A549 (cell line): ENCODE measurements around the gene SBF2. TPM values are rescaled to one million over a fixed set of nuclear protein-coding genes. Genes with fewer than 3 reads are reported as not detected.

Experiments used
- ATAC-seq, 2 experiments: fragments of 200-7000 bp in 1 of 2; fragments of >200 bp in 1 of 2; cut with Nextera tagmentation in 1 of 2; cut with Tn5 transposase in 1 of 2; 3 replicates each; pipeline versions ENCODE4 v1.8.0 to v1.9.1; 2018 to 2020; ENCODE audit warnings: mild to moderate bottlenecking in 1 of 2, moderate library complexity in 1 of 2
- CTCF ChIA-PET: fragments of 300-600 bp; sonication (Branson Sonifier 250); formaldehyde crosslinking; extraction: SDS; loops from one replicate; lab custom pipeline; 2021; ENCODE audit warnings: antibody characterized with exemption, inconsistent platforms; lab: Yijun Ruan, JAX
- POLR2A ChIA-PET: fragments of 350-600 bp; formaldehyde crosslinking; extraction: SDS; loops from one replicate; lab custom pipeline; 2021; ENCODE audit warnings: antibody characterized with exemption, inconsistent platforms; lab: Yijun Ruan, JAX
- DNase-seq, 2 experiments: peaks; one replicate each; pipeline versions ENCODE4 v3.0.0 to v3.0.0-alpha.2; 2011 to 2016; ENCODE audit warnings: low read depth in 1 of 2, low spot score in 1 of 2
- FAIRE-seq: peaks from 2 replicates; lab custom pipeline; 2011; peaks lifted over from hg19 to GRCh38; lab: Jason Lieb, UNC
- H3K27ac ChIP-seq, 2 experiments: fragments of >200 bp; sonication (Bioruptor Twin); formaldehyde crosslinking; 3 replicates each; pipeline ENCODE4 v1.5.1; 2016 to 2017
- H3K4me1 ChIP-seq: fragments of >200 bp; sonication (Bioruptor Twin); formaldehyde crosslinking; 3 replicates; pipeline ENCODE4 v1.6.1; 2016
- H3K4me2 ChIP-seq: fragments of >200 bp; sonication (Bioruptor Twin); formaldehyde crosslinking; 3 replicates; pipeline ENCODE4 v1.6.1; 2016
- H3K4me3 ChIP-seq: fragments of >200 bp; sonication (Bioruptor Twin); formaldehyde crosslinking; 3 replicates; pipeline ENCODE4 v1.5.1; 2016
- H3K9me3 ChIP-seq: fragments of >200 bp; sonication (Bioruptor Twin); formaldehyde crosslinking; 3 replicates; pipeline ENCODE4 v1.6.1; 2016
- BCL3 ChIP-seq: fragments of >200 bp; sonication (Bioruptor Twin); formaldehyde crosslinking; IDR thresholded peaks from 3 replicates; pipeline ENCODE4 v1.6.1; 2016
- BHLHE40 ChIP-seq: IDR thresholded peaks from 2 replicates; pipeline ENCODE4 v1.6.1; 2012; ENCODE audit warnings: low read depth, low read length, inconsistent platforms
- CHD4 ChIP-seq: fragments of 200-600 bp; sonication (generic); IDR thresholded peaks from 2 replicates; pipeline ENCODE4 v1.6.1; 2016; ENCODE audit warnings: antibody characterized with exemption, mild to moderate bottlenecking, borderline replicate concordance
- EHF ChIP-seq: fragments of 250-450 bp; sonication (Bioruptor Pico); IDR thresholded peaks from 2 replicates; pipeline ENCODE4 v1.5.0; 2020; ENCODE audit warnings: mild to moderate bottlenecking
- EHMT2 ChIP-seq: fragments of 200-600 bp; sonication (generic); IDR thresholded peaks from 2 replicates; pipeline ENCODE4 v1.6.1; 2016; ENCODE audit warnings: antibody characterized with exemption, low read depth, mild to moderate bottlenecking, moderate library complexity
- ELK1 ChIP-seq: fragments of 150-350 bp; IDR thresholded peaks from 2 replicates; pipeline ENCODE4 v1.6.1; 2014; ENCODE audit warnings: low read depth, mild to moderate bottlenecking, low read length
- ESRRA ChIP-seq: fragments of 150-350 bp; IDR thresholded peaks from 2 replicates; pipeline ENCODE4 v1.6.1; 2014; ENCODE audit warnings: mild to moderate bottlenecking, low read length, borderline replicate concordance
- HOXA7 ChIP-seq: fragments of 250-450 bp; sonication (Bioruptor Pico); IDR thresholded peaks from 2 replicates; pipeline ENCODE4 v1.5.0; 2020; ENCODE audit warnings: mild to moderate bottlenecking, moderate library complexity
- HOXB5 ChIP-seq: fragments of 250-450 bp; sonication (Bioruptor Pico); IDR thresholded peaks from 2 replicates; pipeline ENCODE4 v1.5.0; 2020; ENCODE audit warnings: mild to moderate bottlenecking, moderate library complexity
- KDM5A ChIP-seq: fragments of 200-600 bp; sonication (generic); IDR thresholded peaks from 2 replicates; pipeline ENCODE4 v1.6.1; 2016; ENCODE audit warnings: antibody characterized with exemption, mild to moderate bottlenecking
- MYC ChIP-seq: IDR thresholded peaks from 2 replicates; pipeline ENCODE4 v1.6.1; 2012; ENCODE audit warnings: mild to moderate bottlenecking, inconsistent platforms, low read length, improper control_type of control experiment, borderline replicate concordance
- PBX3 ChIP-seq: IDR thresholded peaks from 2 replicates; pipeline ENCODE4 v1.6.1; 2012
- PHF8 ChIP-seq: fragments of 200-600 bp; sonication (generic); IDR thresholded peaks from 2 replicates; pipeline ENCODE4 v1.6.1; 2016; ENCODE audit warnings: low read depth, mild to moderate bottlenecking, antibody characterized with exemption, moderate library complexity, borderline replicate concordance
- RAD21 ChIP-seq, 2 experiments: fragments of >200 bp in 1 of 2; sonication (Bioruptor Twin) in 1 of 2; formaldehyde crosslinking in 1 of 2; IDR thresholded peaks in 1 of 2; conservative IDR thresholded peaks in 1 of 2; 2 replicates in 1 of 2; 3 replicates in 1 of 2; pipeline ENCODE4 v1.6.1; 2012 to 2018; ENCODE audit warnings: inconsistent platforms in 1 of 2
- RARB ChIP-seq: fragments of 250-450 bp; sonication (Bioruptor Pico); IDR thresholded peaks from 2 replicates; pipeline ENCODE4 v1.8.0; 2021; ENCODE audit warnings: mild to moderate bottlenecking, moderate library complexity
- SREBF2 ChIP-seq: fragments of 450-650 bp; IDR thresholded peaks from 2 replicates; pipeline ENCODE4 v1.6.1; 2014; ENCODE audit warnings: mild to moderate bottlenecking, moderate library complexity
- TFCP2L1 ChIP-seq: fragments of 250-450 bp; sonication (Bioruptor Pico); IDR thresholded peaks from 2 replicates; pipeline ENCODE4 v1.5.0; 2021; ENCODE audit warnings: mild to moderate bottlenecking
- TP53 ChIP-seq: fragments of 250-450 bp; sonication (Bioruptor Pico); IDR thresholded peaks from 2 replicates; pipeline ENCODE4 v1.5.0; 2021; ENCODE audit warnings: mild to moderate bottlenecking, moderate library complexity
- ZC3H11A ChIP-seq: fragments of 450-650 bp; IDR thresholded peaks from 2 replicates; pipeline ENCODE4 v1.6.1; 2014; ENCODE audit warnings: antibody characterized with exemption, mild to moderate bottlenecking
- ZFP36 ChIP-seq: fragments of 450-650 bp; IDR thresholded peaks from 2 replicates; pipeline ENCODE4 v1.6.1; 2014; ENCODE audit warnings: borderline replicate concordance; ENCODE audit not compliant: partially characterized antibody
- ZNF302 ChIP-seq: fragments of 250-450 bp; sonication (Bioruptor Pico); IDR thresholded peaks from 2 replicates; pipeline ENCODE4 v1.9.0; 2021; ENCODE audit warnings: inconsistent platforms, mild to moderate bottlenecking, moderate library complexity
- WGBS: methylation state at CpG from one replicate; pipeline ENCODE4 v1.1.6; 2017; ENCODE audit errors: missing lambda C conversion rate; 5-methylcytosine and 5-hydroxymethylcytosine counted together
- polyA plus RNA-seq, 4 experiments: library from polyadenylated mRNA; depleted of rRNA in 3 of 4; stranded (reverse); fragments of >200 nt; fragmentation: RNase III in 1 of 4; extraction: RNeasy Plus Mini Kit Qiagen cat#74134 plus additional on column Dnase treatment in 1 of 4; gene quantifications; 2 replicates in 3 of 4; 3 replicates in 1 of 4; pipeline ENCODE4 v1.2.3, GENCODE V29; 2011 to 2017
- TF ChIP-seq, protein P1 (sequence below): fragments of >200 bp; sonication (Bioruptor Twin); formaldehyde crosslinking; IDR thresholded peaks from 2 replicates; pipeline ENCODE4 v1.6.1; 2016
- TF ChIP-seq, protein P2 (sequence below): fragments of 250-450 bp; sonication (Bioruptor Pico); IDR thresholded peaks from 2 replicates; pipeline ENCODE4 v1.5.0; 2021; ENCODE audit warnings: mild to moderate bottlenecking, moderate library complexity, borderline replicate concordance
- TF ChIP-seq, protein P3 (sequence below): fragments of 250-450 bp; sonication (Bioruptor Pico); IDR thresholded peaks from 2 replicates; pipeline ENCODE4 v1.5.0; 2020; ENCODE audit warnings: low read depth, mild to moderate bottlenecking, moderate library complexity
- TF ChIP-seq, protein P4 (sequence below): fragments of 200-600 bp; sonication (generic); IDR thresholded peaks from 2 replicates; pipeline ENCODE4 v1.6.1; 2016; ENCODE audit warnings: antibody characterized with exemption, mild to moderate bottlenecking, moderate library complexity

SBF2 gene
- polyA plus RNA-seq, 2 of the 4 experiments (the other 2 are of a cell fraction) = 11.1 to 49.6 TPM

DNA sequence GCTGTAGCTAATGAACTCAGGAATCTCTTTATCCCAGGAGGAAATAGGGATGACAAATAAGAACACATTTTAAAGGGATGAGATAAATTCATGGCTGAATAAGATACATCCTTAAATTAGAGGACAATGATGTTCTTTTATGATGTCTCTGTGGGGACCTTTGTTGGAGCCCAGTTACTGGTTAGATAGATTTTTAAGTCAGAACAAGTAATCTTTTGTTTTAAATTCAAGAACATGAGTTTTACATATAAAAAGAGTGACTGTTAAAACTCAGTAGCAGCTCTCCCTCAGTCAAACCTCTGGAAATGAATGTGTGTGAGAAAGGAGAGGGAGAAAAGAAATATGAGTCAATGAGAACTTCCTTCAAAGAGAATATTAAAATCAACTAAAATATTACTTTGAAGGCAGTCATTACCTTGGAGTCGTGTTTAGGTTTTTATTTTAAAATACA, 388.5 kb downstream of the SBF2 start:
- Histone ChIP-seq H3K4me2 (peak overlapping the region; percentile 82), H3K27ac (peak overlapping the region; percentile 81 to 92), H3K9me3 (peaks cover 5% of the 10 kb centered on the region; the same call in 1 of the 3 replicates), H3K4me1 (peaks cover 57% of the 10 kb centered on the region), H3K4me3 (no peak overlapping the region)
- ChIA-PET POLR2A (interaction anchor here (0.7 to 2.1 kb wide), 3 partner anchors 67 to 399 kb away, joined by 3 to 5 read pairs (median 3); partner anchors contain the start of gene ADM), CTCF (interaction anchor here (2.1 to 3.5 kb wide), 3 partner anchors 67 to 403 kb away, joined by 6 to 16 read pairs (median 6); no protein-coding TSS in a partner anchor)
- FAIRE-seq (no peak), DNase-seq (peak in 1 of 2 experiments; percentile 22), ATAC-seq (peak; percentile 24 to 32; a peak in 3 of 6 replicates)
- 0% methylated on average over 1 of the region's 1 CpG for WGBS
- TF ChIP-seq HOXA7 (CRISPR knock-in tag) (no peak), MYC (no peak), PBX3 (no peak), ELK1 (no peak), SREBF2 (no peak), ESRRA (no peak), ZC3H11A (no peak), EHMT2 (no peak), RARB (no peak), KDM5A (no peak)
- TF ChIP-seq, protein P1, sequence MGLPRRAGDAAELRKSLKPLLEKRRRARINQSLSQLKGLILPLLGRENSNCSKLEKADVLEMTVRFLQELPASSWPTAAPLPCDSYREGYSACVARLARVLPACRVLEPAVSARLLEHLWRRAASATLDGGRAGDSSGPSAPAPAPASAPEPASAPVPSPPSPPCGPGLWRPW = no peak
- TF ChIP-seq, protein P2, sequence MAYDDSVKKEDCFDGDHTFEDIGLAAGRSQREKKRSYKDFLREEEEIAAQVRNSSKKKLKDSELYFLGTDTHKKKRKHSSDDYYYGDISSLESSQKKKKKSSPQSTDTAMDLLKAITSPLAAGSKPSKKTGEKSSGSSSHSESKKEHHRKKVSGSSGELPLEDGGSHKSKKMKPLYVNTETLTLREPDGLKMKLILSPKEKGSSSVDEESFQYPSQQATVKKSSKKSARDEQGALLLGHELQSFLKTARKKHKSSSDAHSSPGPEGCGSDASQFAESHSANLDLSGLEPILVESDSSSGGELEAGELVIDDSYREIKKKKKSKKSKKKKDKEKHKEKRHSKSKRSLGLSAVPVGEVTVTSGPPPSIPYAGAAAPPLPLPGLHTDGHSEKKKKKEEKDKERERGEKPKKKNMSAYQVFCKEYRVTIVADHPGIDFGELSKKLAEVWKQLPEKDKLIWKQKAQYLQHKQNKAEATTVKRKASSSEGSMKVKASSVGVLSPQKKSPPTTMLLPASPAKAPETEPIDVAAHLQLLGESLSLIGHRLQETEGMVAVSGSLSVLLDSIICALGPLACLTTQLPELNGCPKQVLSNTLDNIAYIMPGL (CRISPR knock-in tag) = no peak
- TF ChIP-seq, protein P3, sequence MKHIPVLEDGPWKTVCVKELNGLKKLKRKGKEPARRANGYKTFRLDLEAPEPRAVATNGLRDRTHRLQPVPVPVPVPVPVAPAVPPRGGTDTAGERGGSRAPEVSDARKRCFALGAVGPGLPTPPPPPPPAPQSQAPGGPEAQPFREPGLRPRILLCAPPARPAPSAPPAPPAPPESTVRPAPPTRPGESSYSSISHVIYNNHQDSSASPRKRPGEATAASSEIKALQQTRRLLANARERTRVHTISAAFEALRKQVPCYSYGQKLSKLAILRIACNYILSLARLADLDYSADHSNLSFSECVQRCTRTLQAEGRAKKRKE = no peak

GRCh38 chr11:9903579-9903978, 390.4 kb downstream of the SBF2 start:
- Histone ChIP-seq H3K4me1 (peaks cover 61% of the 10 kb centered on the region), H3K9me3 (peaks cover 5% of the 10 kb centered on the region; the same call in 1 of the 3 replicates), H3K4me2 (no peak overlapping the region), H3K27ac (peak overlapping the region; percentile 81 to 82), H3K4me3 (no peak overlapping the region)
- POLR2A ChIA-PET = no interaction called here
- CTCF ChIA-PET = interaction anchor here (1.2 to 2.3 kb wide), 3 partner anchors 69 to 404 kb away, joined by 3 to 6 read pairs (median 4); no protein-coding TSS in a partner anchor
- WGBS = 89% methylated on average over 6 of the region's 6 CpGs
- FAIRE-seq (no peak), ATAC-seq (no peak), DNase-seq (no peak)
- TF ChIP-seq EHF (CRISPR knock-in tag) (no peak), ZNF302 (CRISPR knock-in tag) (no peak), PHF8 (no peak), TFCP2L1 (CRISPR knock-in tag) (no peak), TP53 (CRISPR knock-in tag) (no peak), HOXB5 (no peak), ZFP36 (no peak), BHLHE40 (no peak), HOXA7 (CRISPR knock-in tag) (no peak), RAD21 (conservative IDR thresholded peaks at IDR 0.05 in 1 of 2, IDR thresholded peaks at IDR 0.05 in 1 of 2) (no peak), EHMT2 (no peak), CHD4 (no peak), BCL3 (no peak)
- TF ChIP-seq, protein P4, sequence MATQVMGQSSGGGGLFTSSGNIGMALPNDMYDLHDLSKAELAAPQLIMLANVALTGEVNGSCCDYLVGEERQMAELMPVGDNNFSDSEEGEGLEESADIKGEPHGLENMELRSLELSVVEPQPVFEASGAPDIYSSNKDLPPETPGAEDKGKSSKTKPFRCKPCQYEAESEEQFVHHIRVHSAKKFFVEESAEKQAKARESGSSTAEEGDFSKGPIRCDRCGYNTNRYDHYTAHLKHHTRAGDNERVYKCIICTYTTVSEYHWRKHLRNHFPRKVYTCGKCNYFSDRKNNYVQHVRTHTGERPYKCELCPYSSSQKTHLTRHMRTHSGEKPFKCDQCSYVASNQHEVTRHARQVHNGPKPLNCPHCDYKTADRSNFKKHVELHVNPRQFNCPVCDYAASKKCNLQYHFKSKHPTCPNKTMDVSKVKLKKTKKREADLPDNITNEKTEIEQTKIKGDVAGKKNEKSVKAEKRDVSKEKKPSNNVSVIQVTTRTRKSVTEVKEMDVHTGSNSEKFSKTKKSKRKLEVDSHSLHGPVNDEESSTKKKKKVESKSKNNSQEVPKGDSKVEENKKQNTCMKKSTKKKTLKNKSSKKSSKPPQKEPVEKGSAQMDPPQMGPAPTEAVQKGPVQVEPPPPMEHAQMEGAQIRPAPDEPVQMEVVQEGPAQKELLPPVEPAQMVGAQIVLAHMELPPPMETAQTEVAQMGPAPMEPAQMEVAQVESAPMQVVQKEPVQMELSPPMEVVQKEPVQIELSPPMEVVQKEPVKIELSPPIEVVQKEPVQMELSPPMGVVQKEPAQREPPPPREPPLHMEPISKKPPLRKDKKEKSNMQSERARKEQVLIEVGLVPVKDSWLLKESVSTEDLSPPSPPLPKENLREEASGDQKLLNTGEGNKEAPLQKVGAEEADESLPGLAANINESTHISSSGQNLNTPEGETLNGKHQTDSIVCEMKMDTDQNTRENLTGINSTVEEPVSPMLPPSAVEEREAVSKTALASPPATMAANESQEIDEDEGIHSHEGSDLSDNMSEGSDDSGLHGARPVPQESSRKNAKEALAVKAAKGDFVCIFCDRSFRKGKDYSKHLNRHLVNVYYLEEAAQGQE = no peak
- TF ChIP-seq, protein P1 = no peak
